NB4 (cell line): ENCODE measurements around the gene RPL37A.

Experiments used
- MYC ChIP-seq: IDR thresholded peaks from 2 replicates; pipeline ENCODE4 v1.6.1; 2011; ENCODE audit warnings: low read depth, low read length
- TF ChIP-seq, protein P1 (sequence below): IDR thresholded peaks from one replicate; pipeline ENCODE4 v1.5.1; 2012; ENCODE audit warnings: low read depth, low read length

DNA sequence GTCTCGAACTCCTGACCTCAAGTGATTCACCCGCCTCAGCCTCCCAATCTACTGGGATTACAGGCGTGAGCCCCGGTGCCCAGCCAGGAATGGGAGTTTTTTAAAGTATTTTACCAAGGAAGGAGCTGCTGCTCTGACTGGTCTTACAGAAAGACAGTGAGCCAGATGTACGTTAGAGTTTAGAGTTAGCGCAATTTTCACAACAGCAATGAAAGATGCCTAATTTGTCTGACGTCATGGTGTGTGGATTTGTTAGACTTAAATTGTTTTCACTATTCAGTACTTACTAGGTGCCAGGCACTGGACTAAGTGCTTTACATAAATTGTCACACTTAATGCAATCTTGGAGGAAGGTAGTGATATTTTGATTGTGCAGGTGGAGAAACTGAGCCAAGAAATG lies 12.4 kb upstream of the RPL37A start:
- no peak for TF ChIP-seq MYC
- TF ChIP-seq, protein P1, sequence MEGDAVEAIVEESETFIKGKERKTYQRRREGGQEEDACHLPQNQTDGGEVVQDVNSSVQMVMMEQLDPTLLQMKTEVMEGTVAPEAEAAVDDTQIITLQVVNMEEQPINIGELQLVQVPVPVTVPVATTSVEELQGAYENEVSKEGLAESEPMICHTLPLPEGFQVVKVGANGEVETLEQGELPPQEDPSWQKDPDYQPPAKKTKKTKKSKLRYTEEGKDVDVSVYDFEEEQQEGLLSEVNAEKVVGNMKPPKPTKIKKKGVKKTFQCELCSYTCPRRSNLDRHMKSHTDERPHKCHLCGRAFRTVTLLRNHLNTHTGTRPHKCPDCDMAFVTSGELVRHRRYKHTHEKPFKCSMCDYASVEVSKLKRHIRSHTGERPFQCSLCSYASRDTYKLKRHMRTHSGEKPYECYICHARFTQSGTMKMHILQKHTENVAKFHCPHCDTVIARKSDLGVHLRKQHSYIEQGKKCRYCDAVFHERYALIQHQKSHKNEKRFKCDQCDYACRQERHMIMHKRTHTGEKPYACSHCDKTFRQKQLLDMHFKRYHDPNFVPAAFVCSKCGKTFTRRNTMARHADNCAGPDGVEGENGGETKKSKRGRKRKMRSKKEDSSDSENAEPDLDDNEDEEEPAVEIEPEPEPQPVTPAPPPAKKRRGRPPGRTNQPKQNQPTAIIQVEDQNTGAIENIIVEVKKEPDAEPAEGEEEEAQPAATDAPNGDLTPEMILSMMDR, result no peak
